Gastroesophageal sphincter (tissue), 4 donors: Measurements from ENCODE around the gene ARHGEF17. TPM values are rescaled to one million over a fixed set of nuclear protein-coding genes. Genes with fewer than 3 reads are reported as not detected.

Source experiments
- ATAC-seq: fragments of 150-250 bp; one replicate; pipeline ENCODE4 v1.9.1; 2016; ENCODE audit warnings: mild to moderate bottlenecking, moderate library complexity
- H3K27ac ChIP-seq, 4 donors: fragments of 200-600 bp; sonication (generic) in 3 of 4; 1 replicate in 3 of 4; 2 replicates in 1 of 4; pipeline ENCODE4 v1.5.1; 2016 to 2019
- H3K27me3 ChIP-seq: fragments of 200-600 bp; sonication (generic); one replicate; pipeline ENCODE4 v1.5.1; 2019
- H3K36me3 ChIP-seq, 2 donors: fragments of 200-600 bp; sonication (generic); one replicate each; pipeline ENCODE4 v1.5.1; 2019; ENCODE audit warnings: control low read depth in 1 of 2
- H3K4me1 ChIP-seq, 3 donors: fragments of 200-600 bp; sonication (generic); 1 replicate in 2 of 3; 2 replicates in 1 of 3; pipeline ENCODE4 v1.5.1; 2016 to 2019; ENCODE audit warnings: control low read depth in 2 of 3
- H3K4me3 ChIP-seq, 2 donors: fragments of 200-600 bp; sonication (generic); one replicate each; pipeline ENCODE4 v1.5.1; 2019; ENCODE audit warnings: mild to moderate bottlenecking in 1 of 2, moderate library complexity in 1 of 2
- H3K9me3 ChIP-seq, 3 donors: fragments of 200-600 bp; sonication (generic); one replicate each; pipeline ENCODE4 v1.5.1; 2017 to 2019; ENCODE audit warnings: control low read depth in 2 of 3
- CTCF ChIP-seq, 4 experiments: fragments of 200-600 bp in 2 of 4; fragments of 450-650 bp in 2 of 4; sonication (generic) in 1 of 4; IDR thresholded peaks; one replicate each; pipeline ENCODE4 v1.5.1; 2017 to 2019; ENCODE audit warnings: antibody characterized with exemption in 4 of 4, mild to moderate bottlenecking in 2 of 4, moderate library complexity in 2 of 4
- EP300 ChIP-seq: sonication (generic); formaldehyde crosslinking; IDR thresholded peaks from one replicate; pipeline ENCODE4 v1.6.1; 2017; ENCODE audit warnings: antibody characterized with exemption, mild to moderate bottlenecking
- POLR2A ChIP-seq, 2 donors: fragments of 450-650 bp; IDR thresholded peaks; one replicate each; pipeline ENCODE4 v1.6.1; 2017; ENCODE audit warnings: antibody characterized with exemption in 2 of 2, mild to moderate bottlenecking in 2 of 2, moderate library complexity in 1 of 2
- POLR2AphosphoS5 ChIP-seq: sonication (generic); formaldehyde crosslinking; IDR thresholded peaks from one replicate; pipeline ENCODE4 v1.6.1; 2017; ENCODE audit warnings: antibody characterized with exemption
- WGBS, 2 donors: methylation state at CpG; one replicate each; pipeline ENCODE4 v1.1.5; 2018; ENCODE audit warnings: low coverage in 1 of 2; 5-methylcytosine and 5-hydroxymethylcytosine counted together
- total RNA-seq, 4 donors: library from RNA; depleted of rRNA; stranded (reverse); fragments of >200 nt; gene quantifications; one replicate each; pipeline ENCODE4 v1.1.0, GENCODE V29; 2016

ARHGEF17 gene
- total RNA-seq, 4 donors from 2014 or later: 52.5 to 169 (median 84.4) TPM

DNA sequence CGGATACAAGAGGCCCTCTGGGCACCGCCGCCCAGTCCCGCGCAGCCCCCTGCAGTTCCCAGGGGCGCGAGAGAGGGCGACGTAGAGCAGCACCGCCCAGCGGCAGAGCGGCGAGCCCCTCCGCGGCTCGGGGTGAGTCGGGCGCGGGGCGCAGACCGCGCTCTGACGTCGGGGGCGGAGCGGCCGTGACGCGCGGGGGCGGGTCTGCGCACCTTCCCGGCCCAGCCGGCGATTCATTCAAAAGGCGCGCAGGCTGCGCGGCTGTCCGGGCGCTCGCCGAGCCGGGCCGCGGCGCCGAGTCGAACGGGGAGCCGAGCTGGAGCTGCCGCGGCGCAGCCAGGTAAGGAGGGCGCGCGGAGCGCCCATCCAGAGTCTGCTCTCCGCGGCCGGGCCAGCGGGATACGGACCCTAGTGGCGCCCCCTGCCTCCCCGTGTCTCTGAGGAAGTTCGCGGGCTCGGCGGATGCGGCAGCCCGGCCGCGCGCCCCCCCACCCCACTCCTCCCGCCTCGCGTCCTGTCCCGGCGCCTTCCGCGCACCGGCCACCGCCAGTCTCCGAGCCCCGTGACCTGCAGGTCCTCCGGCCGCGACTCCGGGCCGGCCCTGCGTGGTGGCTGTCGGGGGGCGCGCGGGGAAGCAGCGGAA, 68.2 kb downstream of the ARHGEF17 start, which contains the start of gene RELT:
RELT (plus strand) TSS at position 240 of the 643 bp plus-strand sequence. CDS start 12,738 bp downstream, outside the sequence.
- TF ChIP-seq POLR2AphosphoS5 (peak; percentile 62), POLR2A (IDR thresholded peaks at IDR 0.05) (peak; percentile 68 to 87), EP300 (no peak), CTCF (IDR thresholded peaks at IDR 0.05) (peak in 3 of 4 experiments; percentile 95 to 97 (median 96))

GRCh38 chr11:73376803-73377629, 68.9 kb downstream of the ARHGEF17 start:
- H3K27ac ChIP-seq: peak overlapping the region; percentile 19 to 89 (median 81)
- H3K4me1 ChIP-seq: peaks cover 0 to 44% (median 0%) of the 10 kb centered on the region in 3 donors
- 16 to 20% methylated on average over 11 to 21 of the region's 56 CpGs for whole genome bisulfite sequencing, 2 donors
- no peaks in the 10 kb centered on the region for H3K9me3 ChIP-seq
- peak overlapping the region; percentile 37 to 77 for H3K4me3 ChIP-seq
- no peaks in the 10 kb centered on the region for H3K36me3 ChIP-seq
- no peaks in the 10 kb centered on the region for H3K27me3 ChIP-seq
- TF ChIP-seq EP300: no peak
- TF ChIP-seq POLR2A (IDR thresholded peaks at IDR 0.05): no peak
- peak; percentile 10 for TF ChIP-seq POLR2AphosphoS5
- TF ChIP-seq CTCF (IDR thresholded peaks at IDR 0.05): no peak
- ATAC-seq: peak; percentile 24

More for the DNA sequence above, 68.2 kb downstream of the ARHGEF17 start, which contains the start of gene RELT:
- no peaks in the 10 kb centered on the region for H3K9me3 ChIP-seq
- peak within 1 kb of the TSS; percentile 37 to 77 for H3K4me3 ChIP-seq
- H3K27ac ChIP-seq: peak within 1 kb of the TSS; percentile 19 to 89 (median 81)
- H3K27me3 ChIP-seq: no peaks in the 10 kb centered on the region
- WGBS, 2 donors: no CpG with 5 or more reads among the region's 96 CpGs
- peaks cover 0 to 44% (median 0%) of the 10 kb centered on the region in 3 donors for H3K4me1 ChIP-seq
- peak; percentile 94 for ATAC-seq
- H3K36me3 ChIP-seq: no peaks in the 10 kb centered on the region

GRCh38 chr11:73379189-73379880, 71.3 kb downstream of the ARHGEF17 start:
- Histone ChIP-seq H3K4me1 (peaks cover 0 to 48% (median 10%) of the 10 kb centered on the region in 3 donors), H3K9me3 (no peaks in the 10 kb centered on the region), H3K27ac (no peak overlapping the region), H3K36me3 (no peaks in the 10 kb centered on the region), H3K4me3 (no peak overlapping the region), H3K27me3 (no peaks in the 10 kb centered on the region)
- no peak for ATAC-seq
- WGBS, 2 donors: 72 to 76% methylated on average over 9 to 10 of the region's 10 CpGs
- TF ChIP-seq EP300 (no peak), POLR2A (IDR thresholded peaks at IDR 0.05) (no peak), POLR2AphosphoS5 (no peak), CTCF (IDR thresholded peaks at IDR 0.05) (no peak)

GRCh38 chr11:73380331-73380730, 72.3 kb downstream of the ARHGEF17 start:
- no peaks in the 10 kb centered on the region for H3K9me3 ChIP-seq
- H3K4me3 ChIP-seq: no peak overlapping the region
- TF ChIP-seq EP300 (no peak), POLR2AphosphoS5 (no peak), POLR2A (IDR thresholded peaks at IDR 0.05) (no peak), CTCF (IDR thresholded peaks at IDR 0.05) (no peak)
- no peaks in the 10 kb centered on the region for H3K36me3 ChIP-seq
- no peak overlapping the region for H3K27ac ChIP-seq
- ATAC-seq: no peak
- no peaks in the 10 kb centered on the region for H3K27me3 ChIP-seq
- peaks cover 0 to 58% (median 10%) of the 10 kb centered on the region in 3 donors for H3K4me1 ChIP-seq
- WGBS, 2 donors: no CpG with 5 or more reads among the region's 7 CpGs
